ENCODE results near the gene CDK13. TPM values are rescaled to one million over a fixed set of nuclear protein-coding genes. Genes with fewer than 3 reads are reported as not detected.

CDK13 gene
- total RNA-seq, 2 experiments from 2014 or later, result 84.3 to 90.9 TPM

- Histone ChIP-seq H3K27ac (ENCODE audit: low read depth, low read length, poor library complexity, severe bottlenecking) (no peak overlapping the region), H3K4me1 (ENCODE audit: insufficient read depth, low read length, poor library complexity, severe bottlenecking) (no peaks in the 10 kb centered on the region), H3K36me3 (ENCODE audit: insufficient read depth, low read length) (no peaks in the 10 kb centered on the region), H3K79me2 (ENCODE audit: insufficient read depth, low read depth, low read length) (no peaks in the 10 kb centered on the region), H3K4me2 (ENCODE audit: low read length) (no peak overlapping the region), H3K9me3 (ENCODE audit: low read length) (no peaks in the 10 kb centered on the region), H3K9me2 (ENCODE audit: insufficient read depth, low read length) (no peaks in the 10 kb centered on the region), H2AFZ (ENCODE audit: low read length) (no peak overlapping the region), H4K20me1 (ENCODE audit: insufficient read depth, low read length) (no peaks in the 10 kb centered on the region), H3K4me3 (ENCODE audit: low read depth, low read length, poor library complexity, severe bottlenecking) (no peak overlapping the region)
- ChIA-PET CTCF (ENCODE audit: unreplicated experiment) (no interaction called here), POLR2A (interaction anchor here (0.7 to 1.6 kb wide), 4 partner anchors 11 to 690 kb away, joined by 3 to 10 read pairs (median 4); no protein-coding TSS in a partner anchor)
- DNase-seq (ENCODE audit: low spot score), result no peak
- TF ChIP-seq EZH2phosphoT487 (IDR thresholded peaks at IDR 0.05; ENCODE audit: borderline replicate concordance, low read depth, low read length) (no peak), CTCF (conservative IDR thresholded peaks at IDR 0.05; ENCODE audit: low read length) (no peak)
- intact Hi-C loops (cut with micrococcal nuclease; ENCODE audit: unreplicated experiment), result no loop called here
- no TSS peak for BruUV-seq (replicated peaks)
These were observed 23.0 kb upstream of the CDK13 start for GRCh38 chr7:39927018-39927417.

- no peak overlapping the region for H2AFZ ChIP-seq (ENCODE audit: low read length)
- no peak overlapping the region for H3K27ac ChIP-seq (ENCODE audit: low read depth, low read length, poor library complexity, severe bottlenecking)
- DNase-seq (ENCODE audit: low spot score), result no peak
- no peaks in the 10 kb centered on the region for H4K20me1 ChIP-seq (ENCODE audit: insufficient read depth, low read length)
- intact Hi-C loops (cut with micrococcal nuclease; ENCODE audit: unreplicated experiment), result no loop called here
- H3K4me1 ChIP-seq (ENCODE audit: insufficient read depth, low read length, poor library complexity, severe bottlenecking), result no peaks in the 10 kb centered on the region
- ChIA-PET CTCF (ENCODE audit: unreplicated experiment) (no interaction called here), POLR2A (no interaction called here)
- TF ChIP-seq CTCF (conservative IDR thresholded peaks at IDR 0.05; ENCODE audit: low read length), result no peak
- TF ChIP-seq EZH2phosphoT487 (IDR thresholded peaks at IDR 0.05; ENCODE audit: borderline replicate concordance, low read depth, low read length), result no peak
- no peaks in the 10 kb centered on the region for H3K79me2 ChIP-seq (ENCODE audit: insufficient read depth, low read depth, low read length)
- BruUV-seq (replicated peaks), result no TSS peak
- no peaks in the 10 kb centered on the region for H3K9me2 ChIP-seq (ENCODE audit: insufficient read depth, low read length)
- no peaks in the 10 kb centered on the region for H3K36me3 ChIP-seq (ENCODE audit: insufficient read depth, low read length)
- no peaks in the 10 kb centered on the region for H3K9me3 ChIP-seq (ENCODE audit: low read length)
- H3K4me3 ChIP-seq (ENCODE audit: low read depth, low read length, poor library complexity, severe bottlenecking), result no peak overlapping the region
- no peak overlapping the region for H3K4me2 ChIP-seq (ENCODE audit: low read length)
These were observed 15.9 kb upstream of the CDK13 start for GRCh38 chr7:39934132-39934531.

- CTCF ChIA-PET (ENCODE audit: unreplicated experiment), result no interaction called here
- Histone ChIP-seq H3K27ac (ENCODE audit: low read depth, low read length, poor library complexity, severe bottlenecking) (no peak overlapping the region), H2AFZ (ENCODE audit: low read length) (no peak overlapping the region), H3K79me2 (ENCODE audit: insufficient read depth, low read depth, low read length) (no peaks in the 10 kb centered on the region), H3K4me1 (ENCODE audit: insufficient read depth, low read length, poor library complexity, severe bottlenecking) (no peaks in the 10 kb centered on the region), H3K9me2 (ENCODE audit: insufficient read depth, low read length) (no peaks in the 10 kb centered on the region), H3K36me3 (ENCODE audit: insufficient read depth, low read length) (no peaks in the 10 kb centered on the region), H3K9me3 (ENCODE audit: low read length) (no peaks in the 10 kb centered on the region), H4K20me1 (ENCODE audit: insufficient read depth, low read length) (no peaks in the 10 kb centered on the region), H3K4me3 (ENCODE audit: low read depth, low read length, poor library complexity, severe bottlenecking) (no peak overlapping the region), H3K4me2 (ENCODE audit: low read length) (no peak overlapping the region)
- intact Hi-C loops (cut with micrococcal nuclease; ENCODE audit: unreplicated experiment), result no loop called here
- BruUV-seq (replicated peaks), result no TSS peak
- TF ChIP-seq EZH2phosphoT487 (IDR thresholded peaks at IDR 0.05; ENCODE audit: borderline replicate concordance, low read depth, low read length) (no peak), CTCF (conservative IDR thresholded peaks at IDR 0.05; ENCODE audit: low read length) (no peak)
- DNase-seq (ENCODE audit: low spot score), result no peak
- POLR2A ChIA-PET, result interaction anchor here (0.7 to 1.1 kb wide), 2 partner anchors 11 to 1567 kb away, joined by 4 read pairs; no protein-coding TSS in a partner anchor
These were observed 13.3 kb upstream of the CDK13 start for GRCh38 chr7:39936761-39937160.
